ENCODE results near the gene CAMK2G.
"Not testable (repeated sequence)": the region's sequence is repeated elsewhere in the genome, so short reads cannot be mapped to it uniquely, and the experiment has no call there.

Gene CAMK2G

DNA sequence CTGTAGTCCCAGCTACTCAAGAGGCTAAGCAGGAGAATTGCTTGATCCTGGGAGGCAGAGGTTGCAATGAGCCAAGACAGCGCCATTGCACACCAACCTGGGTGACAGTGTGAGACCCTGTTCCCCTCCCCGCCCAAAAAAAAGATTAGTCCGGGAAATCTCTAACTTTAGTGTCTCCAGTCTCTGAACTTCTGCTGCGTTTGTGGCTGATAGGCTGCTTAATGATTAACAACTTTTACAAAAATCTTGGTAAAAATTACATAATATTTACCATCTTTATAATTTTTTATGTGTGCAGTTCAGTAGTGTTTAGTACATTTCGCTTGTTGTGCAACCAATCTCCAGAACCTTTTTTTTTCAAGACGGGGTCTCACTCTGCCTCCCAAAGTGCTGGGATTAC, 26.9 kb upstream of the CAMK2G start:
- no peak for DNase-seq

DNA sequence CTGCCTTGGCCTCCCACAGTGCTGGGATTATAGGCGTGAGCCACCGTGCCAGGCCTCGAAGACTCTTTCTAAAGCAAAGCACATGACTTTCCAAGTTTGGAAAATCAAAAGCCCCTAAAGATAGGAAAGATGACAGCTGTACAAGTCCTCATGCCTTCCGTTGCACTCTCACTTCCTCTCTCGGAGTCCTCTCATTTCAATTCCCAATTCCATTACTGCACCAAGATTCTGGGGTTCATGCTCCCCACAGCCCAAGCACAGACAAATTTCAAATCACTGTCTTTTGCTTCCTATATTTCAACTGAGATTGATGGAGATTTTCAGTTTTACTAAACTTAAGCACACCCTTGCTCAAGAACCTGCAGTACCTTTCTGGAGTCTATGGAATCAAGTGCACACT, 25.7 kb upstream of the CAMK2G start:
- DNase-seq: no peak

DNA sequence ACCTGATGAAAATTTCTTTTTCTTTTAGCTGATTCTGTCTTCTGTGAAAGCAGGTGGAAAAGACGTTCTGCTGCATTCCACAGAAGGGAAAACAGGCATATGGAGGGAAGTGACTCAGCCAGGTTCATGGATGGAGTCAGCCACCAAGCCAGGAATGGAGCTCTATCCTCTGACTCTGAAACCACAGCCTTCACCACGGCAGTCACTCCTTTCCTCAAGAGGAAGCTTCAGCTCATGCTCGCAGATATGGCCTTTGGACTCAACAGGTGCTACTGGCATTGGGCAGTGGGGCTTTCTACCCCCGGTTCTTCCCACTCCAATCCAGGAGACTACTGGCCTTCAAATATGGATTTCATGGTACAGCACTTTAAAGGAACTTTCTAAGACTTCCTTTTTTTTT, 25.1 kb upstream of the CAMK2G start:
- no peak for DNase-seq

DNA sequence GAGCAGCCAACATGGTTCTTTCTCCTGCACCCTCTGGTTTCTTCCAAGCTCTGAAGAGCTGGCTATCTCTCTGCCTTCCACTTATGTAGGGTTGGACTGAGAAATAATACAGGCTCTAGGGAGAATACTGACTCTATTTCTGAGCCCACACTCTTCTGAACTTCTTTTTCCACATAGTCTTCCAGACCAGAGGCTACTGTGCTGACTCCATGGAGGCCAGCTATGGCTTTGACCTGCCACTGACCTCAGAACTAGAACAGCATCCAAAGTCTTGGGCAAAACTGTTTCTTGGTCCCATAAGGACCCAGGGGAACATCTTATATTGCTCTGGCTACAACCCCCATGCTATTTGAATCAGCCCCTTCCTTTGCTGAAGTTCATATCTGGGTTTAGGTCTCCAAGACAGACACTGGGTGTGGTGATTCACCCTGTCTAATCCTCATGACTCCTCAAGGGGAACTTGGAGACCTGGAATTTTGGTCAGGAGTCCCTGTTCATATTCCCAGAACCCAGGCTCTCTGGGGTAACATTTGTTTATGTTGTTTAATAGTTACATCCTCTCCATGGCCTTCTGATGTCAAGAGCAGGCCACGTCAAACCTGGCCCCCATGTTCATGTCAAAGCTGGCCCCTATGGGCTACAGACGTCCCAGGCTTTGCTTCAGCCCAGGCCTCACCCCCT, 24.5 kb upstream of the CAMK2G start:
- no peak for DNase-seq

DNA sequence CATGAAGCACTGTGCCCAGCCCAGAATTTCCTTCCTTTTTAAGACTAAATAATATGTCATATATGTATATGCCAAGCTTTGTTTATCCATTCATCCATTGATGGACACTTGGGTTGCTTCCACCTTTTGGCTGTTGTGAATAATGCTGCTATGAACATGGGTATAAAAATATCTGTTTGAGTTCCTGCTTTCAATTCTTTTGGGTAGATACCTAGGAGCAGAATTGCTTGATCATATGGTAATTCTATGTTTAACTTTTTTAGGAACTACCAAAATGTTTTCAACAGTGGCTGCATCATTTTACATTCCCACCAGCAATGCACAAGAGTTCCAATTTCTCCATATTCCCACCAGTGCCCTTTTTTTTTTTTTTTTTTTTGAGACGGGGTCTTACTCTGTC, 23.3 kb upstream of the CAMK2G start:
- DNase-seq: no peak

DNA sequence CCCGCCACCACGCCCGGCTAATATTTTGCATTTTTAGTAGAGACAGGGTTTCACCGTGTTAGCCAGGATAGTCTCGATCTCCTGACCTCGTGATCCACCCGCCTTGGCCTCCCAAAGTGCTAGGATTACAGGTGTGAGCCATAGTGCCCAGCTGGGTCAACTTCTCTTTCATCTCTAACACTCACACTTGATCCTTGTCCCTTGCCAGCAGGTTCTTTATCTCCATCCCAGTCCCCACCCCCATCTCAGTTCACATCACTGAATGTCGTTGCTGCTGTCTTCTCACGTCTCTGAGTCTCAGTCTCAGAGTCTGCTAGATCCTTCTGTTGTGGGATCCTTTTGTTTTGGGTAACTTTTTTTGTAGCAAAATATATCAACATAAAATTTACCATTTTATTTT, 21.0 kb upstream of the CAMK2G start:
- DNase-seq: not testable (repeated sequence)

DNA sequence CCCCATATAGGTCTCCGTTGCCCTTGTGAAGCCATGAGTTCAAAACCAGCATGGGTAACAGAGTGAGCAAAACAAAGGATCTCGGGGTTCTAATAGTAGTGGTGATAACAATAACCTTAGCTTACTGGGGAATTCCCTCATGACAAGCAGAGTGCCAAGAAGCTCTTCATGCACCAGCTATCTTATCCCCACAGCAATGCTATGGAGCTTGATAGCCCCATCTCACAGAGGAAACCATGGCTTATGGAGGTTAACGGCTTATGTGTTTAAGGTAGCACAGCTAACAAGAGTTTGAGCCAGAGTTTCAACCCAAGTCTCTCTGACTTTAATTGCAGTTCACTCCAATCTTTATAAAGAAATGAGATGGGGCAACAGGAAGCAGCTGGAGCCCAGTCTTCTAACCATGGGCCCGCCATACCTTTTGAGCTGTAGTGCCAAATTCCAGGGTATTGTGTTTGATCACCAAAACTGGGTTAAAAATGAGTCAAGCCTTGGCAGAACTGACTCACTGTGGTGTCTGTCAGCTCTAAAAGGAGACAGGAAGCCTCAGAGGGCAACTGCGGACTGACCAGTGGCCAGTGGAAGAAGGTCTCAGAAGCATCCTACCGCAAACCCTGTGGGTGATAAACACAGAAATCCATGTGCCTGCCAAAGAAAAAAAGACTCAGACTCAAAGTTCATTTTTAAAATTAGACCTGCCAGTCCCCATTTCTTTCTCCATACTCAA, 20.1 kb upstream of the CAMK2G start:
- no peak for DNase-seq

DNA sequence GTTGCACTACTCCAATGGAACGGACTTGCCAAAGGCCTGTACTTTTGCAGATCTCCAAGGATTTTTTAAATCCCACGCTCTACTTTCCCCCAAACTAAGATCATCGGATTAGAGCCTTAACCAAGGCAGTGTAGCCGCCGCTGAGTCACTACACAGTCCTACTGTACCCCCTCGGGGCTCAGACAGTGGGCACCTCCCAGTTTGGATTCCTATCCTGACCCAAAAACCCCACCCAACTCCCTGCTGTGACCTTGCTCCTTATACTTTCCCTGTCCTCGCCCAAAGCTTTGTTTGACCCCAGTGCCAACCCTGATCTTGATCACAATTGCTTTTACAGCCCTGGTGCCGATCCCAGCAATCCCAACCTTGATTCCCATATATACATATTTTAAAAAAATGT, 19.1 kb upstream of the CAMK2G start:
- DNase-seq: no peak

DNA sequence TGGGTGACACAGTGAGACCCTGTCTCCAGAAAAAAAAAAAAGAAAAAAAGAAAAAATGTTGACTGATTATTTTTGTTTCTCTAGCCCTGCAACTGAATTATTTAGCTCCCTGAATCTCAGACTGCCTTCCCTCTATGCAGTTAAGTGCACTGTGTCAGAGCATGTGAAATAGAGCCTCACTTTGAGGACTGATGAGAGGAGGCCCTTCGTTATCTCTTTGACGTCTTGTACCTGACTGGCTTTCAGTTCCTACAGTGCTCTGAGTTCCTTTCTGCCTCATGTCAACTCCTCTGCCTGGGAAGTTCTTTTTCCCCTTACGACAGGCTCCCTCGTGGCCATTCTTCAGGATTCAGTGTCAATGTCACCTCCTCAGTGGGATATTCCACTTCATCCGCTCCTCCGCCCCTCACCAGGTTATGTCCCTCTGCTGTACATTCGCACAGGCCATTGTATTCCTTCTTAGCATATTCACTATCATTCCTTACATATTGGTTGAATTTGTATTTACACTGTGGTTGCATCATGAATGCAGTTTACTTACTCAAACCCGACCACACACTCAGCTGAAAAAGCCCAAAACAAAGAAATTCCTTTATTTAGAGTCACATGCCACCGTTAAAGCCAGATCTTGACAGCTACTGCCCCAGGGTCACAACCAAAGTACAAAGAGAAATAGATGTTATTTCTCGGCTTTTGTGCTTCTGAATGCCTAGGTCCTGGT, 18.1 kb upstream of the CAMK2G start:
- DNase-seq: no peak

DNA sequence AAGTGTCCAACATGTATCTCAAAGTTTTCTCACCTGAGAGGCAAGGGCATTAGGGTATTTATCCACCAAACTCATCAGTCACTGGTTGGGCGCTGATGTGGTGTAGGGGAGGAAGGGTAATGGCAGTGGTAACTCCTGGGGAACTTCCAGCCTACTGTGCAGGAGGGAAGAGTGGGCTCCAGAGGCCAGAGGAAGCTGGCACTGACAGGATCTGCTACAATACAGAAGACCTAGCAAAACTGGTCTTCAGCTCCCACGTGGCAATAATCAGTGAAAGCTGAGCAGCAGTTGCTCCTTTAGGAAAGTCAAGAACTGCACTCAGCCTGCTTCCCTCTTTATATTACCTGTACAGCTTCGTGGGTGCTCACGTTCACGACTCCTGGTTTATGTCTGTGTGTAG, 17.2 kb upstream of the CAMK2G start:
- no peak for DNase-seq

DNA sequence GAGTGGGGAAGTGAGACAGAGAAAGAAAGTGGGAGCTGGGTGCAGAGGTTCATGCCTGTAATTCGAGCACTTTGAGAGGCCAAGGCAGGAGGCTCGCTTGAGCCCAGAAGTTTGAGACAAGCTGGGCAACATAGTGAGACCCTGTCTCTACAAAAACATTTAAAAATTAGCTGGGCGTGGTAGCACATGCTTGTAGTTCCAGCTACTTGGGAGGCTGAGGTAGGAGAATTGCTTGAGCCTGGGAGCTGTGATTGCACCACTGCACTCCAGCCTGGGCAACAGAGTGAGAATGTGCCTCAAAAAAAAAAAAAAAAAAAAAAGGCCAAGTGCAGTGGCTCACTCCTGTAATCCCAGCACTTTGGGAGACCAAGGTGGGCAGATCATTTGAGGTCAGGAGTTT, 16.5 kb upstream of the CAMK2G start:
- not testable (repeated sequence) for DNase-seq

DNA sequence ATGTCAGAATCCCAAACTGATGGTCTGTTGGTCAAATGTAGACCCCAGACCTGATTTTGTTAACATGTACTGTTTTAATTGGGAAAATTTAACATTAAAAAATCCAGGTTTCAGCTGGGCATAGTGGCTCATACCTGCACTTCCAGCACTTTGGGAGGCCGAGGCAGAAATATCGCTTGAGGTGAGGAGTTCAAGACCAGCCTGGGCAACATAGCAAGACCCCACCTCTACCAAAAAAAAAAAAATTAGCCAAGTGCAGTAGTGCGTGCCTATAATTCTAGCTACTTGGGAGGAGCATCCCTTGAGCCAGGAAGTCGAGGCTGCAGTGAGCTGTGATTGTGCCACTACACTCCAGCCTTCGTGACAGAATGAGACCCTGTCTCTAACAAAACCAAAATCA, 15.9 kb upstream of the CAMK2G start:
- DNase-seq: no peak

DNA sequence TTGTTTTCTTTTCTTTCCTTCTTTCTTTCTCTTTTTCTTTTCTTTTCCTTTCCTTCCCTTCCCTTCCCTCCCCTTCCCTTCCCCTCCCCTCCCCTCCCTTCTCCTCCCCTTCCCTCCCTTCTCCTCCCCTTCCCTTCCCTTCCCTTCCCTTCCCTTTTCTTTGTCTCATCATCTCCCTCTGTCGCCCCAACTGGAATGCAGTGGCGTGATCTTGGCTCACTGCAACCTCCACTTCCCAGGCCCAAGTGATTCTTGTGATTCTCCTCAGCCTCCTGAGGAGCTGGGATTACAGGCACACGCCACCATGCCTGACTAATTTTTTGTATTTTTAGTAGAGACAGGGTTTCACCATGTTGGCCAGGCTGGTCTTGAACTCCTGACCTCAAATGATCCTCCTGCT, 15.1 kb upstream of the CAMK2G start:
- not testable (repeated sequence) for DNase-seq

DNA sequence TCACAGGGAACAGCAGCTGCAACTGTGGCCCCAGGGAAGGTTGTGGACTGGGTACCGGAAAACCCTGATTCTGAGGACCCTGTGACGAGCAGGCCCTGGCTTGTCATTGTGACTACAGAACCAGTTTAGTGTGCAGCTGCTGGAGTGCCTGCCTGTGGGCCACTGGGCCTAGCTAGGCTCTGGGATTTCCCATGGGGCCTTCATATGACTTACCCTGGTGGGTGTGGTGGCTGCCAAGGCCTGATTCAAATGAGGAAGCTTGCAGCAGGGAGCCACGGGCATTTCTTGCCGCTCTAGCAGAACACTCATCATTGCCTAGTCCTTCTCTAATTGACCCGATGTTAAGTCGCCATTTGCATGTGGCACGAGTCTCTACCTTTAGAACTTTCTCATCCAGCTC, 14.7 kb upstream of the CAMK2G start:
- DNase-seq: no peak

DNA sequence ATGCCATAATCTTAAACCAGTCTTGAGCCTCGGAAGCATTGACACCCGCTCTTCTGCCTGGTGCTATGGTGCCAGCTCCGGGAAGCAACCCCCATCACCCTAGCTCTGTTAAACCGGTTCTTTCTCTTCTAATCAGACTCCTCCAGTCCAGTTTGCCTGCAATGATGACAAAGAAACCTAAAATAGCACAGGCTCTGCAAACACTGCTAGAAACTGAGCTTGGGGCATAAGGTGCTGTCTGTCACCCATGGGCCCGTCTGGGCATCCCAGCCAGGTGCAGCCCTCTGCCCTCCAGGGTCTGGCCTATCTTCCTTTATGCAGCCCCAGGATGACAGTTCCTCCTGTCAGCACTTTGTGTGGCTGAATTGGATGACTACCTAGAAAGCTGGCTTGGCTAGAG, 14.2 kb upstream of the CAMK2G start:
- DNase-seq: no peak

DNA sequence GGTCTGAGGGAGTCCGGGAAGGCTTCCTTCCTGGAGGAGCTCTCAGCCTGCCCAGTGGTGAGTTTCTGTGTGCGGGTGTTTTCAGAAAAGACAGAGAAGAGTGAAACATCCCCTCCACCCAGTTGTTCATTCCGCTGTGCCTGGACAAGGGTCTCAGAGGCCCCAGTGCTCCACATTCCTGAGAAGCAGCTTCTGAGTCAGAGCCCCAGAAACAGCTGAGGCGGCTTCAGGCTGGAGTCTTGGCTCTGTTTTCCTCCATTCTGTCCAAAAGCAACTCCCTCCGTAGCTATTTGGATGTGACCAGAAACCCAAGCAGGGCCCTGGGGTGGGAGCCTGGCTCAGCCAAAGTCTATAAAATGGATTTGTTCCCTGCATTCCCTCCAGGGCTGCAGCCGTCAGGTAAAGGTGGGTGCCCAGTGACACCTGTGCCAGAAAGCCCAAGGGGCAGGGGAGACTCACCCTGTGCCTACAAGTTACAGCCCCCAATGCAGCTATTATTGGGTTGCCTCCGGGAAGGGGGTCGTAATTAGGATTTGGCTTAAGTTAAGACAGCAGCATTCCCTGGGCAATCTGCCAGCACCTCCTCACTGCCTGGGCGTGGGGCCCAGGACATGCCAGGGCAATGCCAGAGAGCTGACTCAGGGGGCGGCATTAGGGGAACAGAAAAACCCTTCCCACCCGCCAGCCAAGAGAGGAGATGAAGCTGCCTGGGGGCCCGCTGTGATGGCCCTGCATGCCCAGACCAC, 13.1 kb upstream of the CAMK2G start:
- no peak for DNase-seq

DNA sequence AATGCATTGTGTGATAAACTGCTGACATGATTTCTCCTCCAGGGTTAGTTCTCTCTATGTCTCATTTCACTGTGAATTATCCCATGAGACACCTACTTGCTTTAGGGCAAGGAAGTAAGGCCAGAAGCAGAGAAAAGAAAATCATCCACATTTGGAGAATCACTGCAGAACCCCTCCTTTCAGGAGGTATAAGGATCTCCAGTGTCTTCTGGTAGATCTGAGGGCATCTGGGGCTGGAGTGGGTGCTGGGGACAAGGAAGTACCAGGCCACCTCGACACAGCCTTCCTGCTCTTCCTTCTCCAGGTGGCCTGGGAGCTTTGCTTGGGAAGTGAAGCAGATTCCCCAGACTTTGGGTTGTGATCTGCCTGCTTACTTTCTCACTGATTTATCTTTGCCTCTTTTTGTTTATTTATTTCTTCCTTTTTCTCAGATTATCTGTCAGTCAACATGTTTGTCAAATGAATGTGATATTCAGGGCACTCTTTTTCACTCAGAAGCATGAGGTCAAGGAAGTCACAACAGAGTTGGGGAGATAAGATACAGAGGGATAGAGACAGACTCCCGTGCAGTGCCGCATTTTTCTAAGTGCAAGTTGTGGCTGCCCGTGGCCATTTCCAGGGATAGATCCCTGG, 12.4 kb upstream of the CAMK2G start:
- DNase-seq: no peak

DNA sequence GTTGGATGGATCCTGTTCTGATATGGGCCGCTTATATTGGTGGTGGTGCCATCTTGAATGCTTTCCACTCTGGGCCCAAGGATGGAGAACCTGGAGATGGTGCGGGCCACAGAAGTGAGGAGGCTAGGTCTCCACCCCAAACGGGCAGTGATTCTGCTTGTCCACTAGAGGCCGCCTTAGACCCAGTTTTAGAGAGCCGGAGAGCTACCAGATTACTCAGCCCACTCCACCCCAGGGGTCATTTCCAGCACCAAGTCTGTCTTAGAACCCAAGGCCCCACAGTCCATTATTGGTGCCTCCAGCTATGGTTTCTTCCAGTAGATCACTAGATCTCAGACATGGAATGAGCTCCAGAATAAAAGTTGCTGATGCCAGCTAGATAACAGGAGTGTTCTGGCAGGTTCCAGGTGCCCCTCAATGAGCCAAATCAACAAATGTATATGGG, 11.8 kb upstream of the CAMK2G start:
- DNase-seq: peak; percentile 53 to 58

DNA sequence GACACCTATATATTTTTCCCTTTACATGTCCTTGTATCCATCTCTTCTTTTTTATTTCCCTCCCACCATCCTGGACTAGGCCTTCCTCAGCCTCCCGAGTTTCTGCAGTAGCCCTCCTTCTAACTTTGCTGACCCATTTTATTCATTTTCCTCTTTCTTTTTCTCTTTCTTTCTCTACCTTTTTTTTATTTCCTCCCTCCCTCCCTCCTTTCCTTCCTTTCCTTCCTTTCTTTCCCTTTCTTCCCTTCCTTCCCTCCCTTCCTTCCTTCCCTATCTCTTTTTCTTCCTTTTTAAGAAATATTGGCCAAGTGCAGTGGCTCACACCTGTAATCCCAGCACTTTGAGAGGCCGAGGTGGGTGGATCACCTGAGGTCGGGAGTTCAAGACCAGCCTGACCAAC, 9.7 kb upstream of the CAMK2G start:
- DNase-seq: no peak

DNA sequence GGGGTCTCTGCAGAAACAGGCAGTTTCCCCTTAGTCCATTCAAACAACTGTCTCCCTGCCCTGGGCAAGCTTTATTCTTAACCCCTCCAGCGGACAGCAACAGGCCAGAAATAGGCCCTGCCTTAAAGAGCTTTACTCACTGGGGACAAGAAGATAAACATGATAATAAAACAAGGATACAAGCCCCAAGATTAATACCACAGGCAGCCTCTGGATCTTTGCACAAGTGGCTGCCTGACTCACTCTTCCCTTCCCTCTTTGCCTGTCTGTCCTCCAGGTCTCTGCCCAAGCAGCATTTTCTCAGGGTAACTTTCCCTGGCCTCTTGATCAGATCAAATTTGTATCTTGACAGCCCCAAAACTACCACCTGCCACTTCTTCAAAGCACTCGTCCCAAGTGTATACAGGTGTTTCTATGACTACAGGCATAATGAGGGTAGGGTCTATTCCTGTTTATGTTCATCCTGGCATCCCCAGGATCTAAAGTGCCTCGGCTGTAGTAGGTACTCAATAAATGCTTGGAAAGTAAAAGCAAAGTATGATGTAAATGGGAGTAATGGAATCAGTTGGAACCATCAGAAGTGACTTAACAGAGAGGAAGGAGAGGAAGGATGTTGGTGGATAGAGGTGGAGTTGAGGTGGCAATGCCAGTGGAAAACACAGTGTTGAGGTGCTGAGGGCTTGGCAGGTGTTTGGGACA, 7.0 kb upstream of the CAMK2G start:
- DNase-seq: no peak

DNA sequence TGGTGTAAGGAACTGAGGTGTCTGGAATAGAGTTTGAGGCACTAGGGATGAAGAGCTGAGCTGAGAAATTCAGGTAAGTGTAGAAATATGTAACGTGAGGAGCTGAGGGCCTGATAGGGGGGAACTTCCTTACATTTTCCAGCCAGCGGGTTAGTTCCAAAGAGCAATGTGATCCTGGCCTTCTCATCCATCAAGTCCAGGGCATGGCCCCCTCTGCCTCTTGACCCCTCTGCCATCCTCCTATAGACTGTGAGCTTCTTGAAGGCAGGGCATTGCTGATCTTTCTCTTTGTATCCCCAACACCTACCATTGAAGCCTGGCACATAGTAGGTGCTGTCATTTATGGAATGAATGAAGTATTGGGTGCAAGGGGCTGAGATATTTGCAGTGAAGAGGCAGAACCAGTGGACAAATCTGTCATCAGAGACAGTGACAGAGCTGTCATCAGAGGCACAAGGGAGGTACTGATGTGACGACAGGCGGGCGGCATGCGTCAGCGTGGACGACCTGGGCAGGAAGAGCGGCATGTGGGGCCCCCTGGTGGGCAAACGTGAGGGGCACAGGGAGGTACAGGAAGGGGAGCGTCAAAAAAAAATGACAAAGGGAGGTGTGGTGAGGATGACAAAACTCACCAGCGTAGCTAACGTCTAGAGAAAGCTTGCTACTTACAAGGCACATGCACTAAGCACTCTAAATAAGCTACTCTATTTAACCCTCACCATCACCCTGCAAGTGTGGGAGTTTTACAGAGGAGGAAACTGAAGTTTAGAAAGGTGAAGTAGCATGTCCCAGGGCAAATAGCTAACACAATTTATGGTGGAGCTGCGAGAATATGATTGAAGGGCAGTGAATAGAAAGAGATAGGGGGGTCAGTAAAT, 5.2 kb upstream of the CAMK2G start:
- peak; percentile 93 to 94 for DNase-seq

Data from activated CD4-positive, alpha-beta T cell treated with anti-CD3 and anti-CD28 coated beads, Interleukin-2, amount 50 U/mL, for 4 hours (primary cell).